Measurements from ENCODE around the gene BACH2. TPM values are rescaled to one million over a fixed set of nuclear protein-coding genes. Genes with fewer than 3 reads are reported as not detected.

BACH2 gene
- total RNA-seq, 4 donors from 2014 or later: 9.3 to 34.5 (median 11.1) TPM

- intact Hi-C loops (cut with DNase I; ENCODE audit: low total_unique reads): no loop called here
- TF ChIP-seq POLR2A (IDR thresholded peaks at IDR 0.05) (no peak), CTCF (IDR thresholded peaks at IDR 0.05) (no peak)
- 89 to 91% methylated on average over 9 of the region's 9 CpGs for WGBS, 2 donors
- no peak overlapping the region for H3K4me3 ChIP-seq (ENCODE audit: low read depth, poor library complexity, severe bottlenecking)
- DNase-seq (ENCODE audit: low spot score in 2 of 2): no peak
These were observed 288.3 kb downstream of the BACH2 start for GRCh38 chr6:90008189-90008907.

- no peak overlapping the region for H3K4me3 ChIP-seq (ENCODE audit: low read depth, poor library complexity, severe bottlenecking)
- DNase-seq (ENCODE audit: low spot score in 2 of 2): no peak
- no peak for TF ChIP-seq POLR2A (IDR thresholded peaks at IDR 0.05)
- TF ChIP-seq CTCF (IDR thresholded peaks at IDR 0.05): no peak
- intact Hi-C loops (cut with DNase I; ENCODE audit: low total_unique reads): no loop called here
- 88 to 93% methylated on average over 9 of the region's 9 CpGs for WGBS, 2 donors
These were observed 291.4 kb downstream of the BACH2 start for GRCh38 chr6:90005048-90005827.

GRCh38 chr6:90004511-90004910 lies 292.1 kb downstream of the BACH2 start:
- TF ChIP-seq CTCF (IDR thresholded peaks at IDR 0.05) (no peak), POLR2A (IDR thresholded peaks at IDR 0.05) (no peak)
- H3K4me3 ChIP-seq (ENCODE audit: low read depth, poor library complexity, severe bottlenecking): no peak overlapping the region
- intact Hi-C loops (cut with DNase I; ENCODE audit: low total_unique reads): no loop called here
- 75 to 84% methylated on average over 5 of the region's 5 CpGs for WGBS, 2 donors
- no peak for DNase-seq (ENCODE audit: low spot score in 2 of 2)

GRCh38 chr6:90003941-90004340 lies 292.7 kb downstream of the BACH2 start:
- H3K4me3 ChIP-seq (ENCODE audit: low read depth, poor library complexity, severe bottlenecking): no peak overlapping the region
- no peak for DNase-seq (ENCODE audit: low spot score in 2 of 2)
- intact Hi-C loops (cut with DNase I; ENCODE audit: low total_unique reads): no loop called here
- 62 to 72% methylated on average over 2 of the region's 2 CpGs for WGBS, 2 donors
- no peak for TF ChIP-seq CTCF (IDR thresholded peaks at IDR 0.05)
- TF ChIP-seq POLR2A (IDR thresholded peaks at IDR 0.05): no peak

GRCh38 chr6:90003069-90003795 lies 293.4 kb downstream of the BACH2 start:
- TF ChIP-seq CTCF (IDR thresholded peaks at IDR 0.05) (no peak), POLR2A (IDR thresholded peaks at IDR 0.05) (no peak)
- DNase-seq (ENCODE audit: low spot score in 2 of 2): no peak
- WGBS, 2 donors: 82 to 86% methylated on average over 5 of the region's 5 CpGs
- H3K4me3 ChIP-seq (ENCODE audit: low read depth, poor library complexity, severe bottlenecking): no peak overlapping the region
- intact Hi-C loops (cut with DNase I; ENCODE audit: low total_unique reads): no loop called here
